ENCODE results near the gene MGAT5. TPM values are rescaled to one million over a fixed set of nuclear protein-coding genes. Genes with fewer than 3 reads are reported as not detected.

The MGAT5 gene
- total RNA-seq, 1 donor from 2014 or later = 32.5 TPM

DNA sequence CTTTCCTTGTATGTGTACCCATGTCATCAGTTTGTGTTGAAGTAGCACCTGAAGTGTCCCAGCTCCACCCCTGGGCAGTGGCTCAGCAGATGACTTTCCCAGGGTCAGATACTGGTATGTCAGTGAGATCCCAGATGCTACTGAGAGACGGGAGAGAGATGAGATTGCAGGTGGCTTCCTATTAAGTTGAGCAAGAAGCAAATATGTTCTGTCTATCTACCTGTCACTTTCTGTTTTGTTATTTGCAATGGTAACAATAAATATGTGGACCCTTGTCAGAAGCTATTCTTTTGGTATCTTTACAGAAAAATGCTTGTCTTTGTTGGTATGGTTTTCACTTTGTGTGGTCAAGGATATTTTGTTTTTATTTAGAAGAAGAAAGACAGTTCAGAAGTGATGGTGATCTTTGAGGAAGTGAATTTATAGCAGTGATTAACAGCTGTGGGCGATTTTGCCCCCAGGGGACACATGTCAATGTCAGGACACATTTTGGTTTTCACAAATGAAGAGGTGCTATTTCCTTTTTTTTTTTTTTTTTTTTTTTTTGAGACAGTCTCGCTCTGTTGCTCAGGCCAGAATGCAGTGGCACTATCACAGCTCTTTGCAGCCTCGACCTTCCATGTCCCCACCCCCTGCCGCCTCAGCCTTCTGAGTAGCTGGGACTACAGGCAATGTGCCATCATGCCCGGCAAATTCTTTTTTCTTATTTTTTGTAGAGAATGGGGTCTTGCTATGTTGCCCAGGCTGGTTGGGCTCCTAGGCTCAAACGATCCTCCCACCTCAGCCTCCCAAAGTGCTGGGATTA is 21.4 kb downstream of the MGAT5 start:
- Histone ChIP-seq H3K27me3 (ENCODE audit: control insufficient read depth, insufficient read depth, low read length) (no peaks in the 10 kb centered on the region), H3K4me3 (ENCODE audit: low read depth, low read length) (no peak overlapping the region), H3K36me3 (ENCODE audit: control insufficient read depth, insufficient read depth, low read length) (no peaks in the 10 kb centered on the region)
- DNase-seq (ENCODE audit: low read depth) = no peak
- no peak for TF ChIP-seq CTCF (IDR thresholded peaks at IDR 0.05; ENCODE audit: insufficient read depth, low read length, poor library complexity, severe bottlenecking)

GRCh38 chr2:134276381-134277172 is 22.7 kb downstream of the MGAT5 start:
- no peak overlapping the region for H3K4me3 ChIP-seq (ENCODE audit: low read depth, low read length)
- no peaks in the 10 kb centered on the region for H3K27me3 ChIP-seq (ENCODE audit: control insufficient read depth, insufficient read depth, low read length)
- no peak for DNase-seq (ENCODE audit: low read depth)
- TF ChIP-seq CTCF (IDR thresholded peaks at IDR 0.05; ENCODE audit: insufficient read depth, low read length, poor library complexity, severe bottlenecking) = no peak
- no peaks in the 10 kb centered on the region for H3K36me3 ChIP-seq (ENCODE audit: control insufficient read depth, insufficient read depth, low read length)

DNA sequence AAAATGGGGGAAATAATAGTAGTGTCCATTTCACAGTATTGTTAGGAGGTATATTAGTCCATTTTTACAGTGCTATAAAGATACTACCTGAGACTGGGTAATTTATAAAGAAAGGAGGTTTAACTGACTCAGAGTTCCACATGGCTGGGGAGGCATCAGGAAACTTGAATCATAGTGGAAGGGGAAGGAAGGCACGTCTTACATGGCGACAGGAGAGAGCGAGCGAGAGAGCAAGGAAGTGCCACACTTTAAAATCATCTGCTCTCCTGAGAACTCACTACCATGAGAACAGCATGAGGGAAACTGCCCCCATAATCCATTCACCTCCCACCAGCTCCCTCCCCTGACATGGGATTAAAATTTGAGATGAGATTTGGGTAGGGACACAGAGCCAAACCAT is 23.4 kb downstream of the MGAT5 start:
- no peak overlapping the region for H3K4me3 ChIP-seq (ENCODE audit: low read depth, low read length)
- H3K36me3 ChIP-seq (ENCODE audit: control insufficient read depth, insufficient read depth, low read length) = no peaks in the 10 kb centered on the region
- TF ChIP-seq CTCF (IDR thresholded peaks at IDR 0.05; ENCODE audit: insufficient read depth, low read length, poor library complexity, severe bottlenecking) = no peak
- H3K27me3 ChIP-seq (ENCODE audit: control insufficient read depth, insufficient read depth, low read length) = no peaks in the 10 kb centered on the region
- DNase-seq (ENCODE audit: low read depth) = no peak

DNA sequence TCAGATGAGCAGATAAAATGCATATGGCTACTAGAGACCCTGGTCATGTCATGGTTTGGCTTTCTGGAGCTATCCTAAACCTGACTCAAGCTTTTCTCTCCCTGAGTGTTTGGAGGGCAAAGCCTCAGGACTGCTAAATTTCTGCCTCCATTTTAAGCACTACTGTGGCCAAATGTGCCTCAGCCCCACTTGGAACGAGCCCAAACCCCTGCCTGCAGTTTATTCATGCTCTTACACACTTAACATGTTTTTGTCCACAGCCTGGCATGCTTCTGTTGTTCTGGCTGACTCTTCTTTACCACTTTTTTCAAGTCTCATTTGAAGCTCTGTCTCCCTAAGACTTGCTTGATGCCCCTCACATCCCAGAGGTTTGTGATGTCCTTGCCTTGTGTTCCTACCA is 24.7 kb downstream of the MGAT5 start:
- TF ChIP-seq CTCF (IDR thresholded peaks at IDR 0.05; ENCODE audit: insufficient read depth, low read length, poor library complexity, severe bottlenecking) = no peak
- no peak overlapping the region for H3K4me3 ChIP-seq (ENCODE audit: low read depth, low read length)
- no peaks in the 10 kb centered on the region for H3K36me3 ChIP-seq (ENCODE audit: control insufficient read depth, insufficient read depth, low read length)
- no peak for DNase-seq (ENCODE audit: low read depth)
- H3K27me3 ChIP-seq (ENCODE audit: control insufficient read depth, insufficient read depth, low read length) = no peaks in the 10 kb centered on the region

- no peaks in the 10 kb centered on the region for H3K36me3 ChIP-seq (ENCODE audit: control insufficient read depth, insufficient read depth, low read length)
- DNase-seq (ENCODE audit: low read depth) = no peak
- no peak for TF ChIP-seq CTCF (IDR thresholded peaks at IDR 0.05; ENCODE audit: insufficient read depth, low read length, poor library complexity, severe bottlenecking)
- H3K27me3 ChIP-seq (ENCODE audit: control insufficient read depth, insufficient read depth, low read length) = no peaks in the 10 kb centered on the region
- no peak overlapping the region for H3K4me3 ChIP-seq (ENCODE audit: low read depth, low read length)
These were observed 25.5 kb downstream of the MGAT5 start for GRCh38 chr2:134279417-134279816.

Data from kidney epithelial cell (primary cell).